Skin epidermis (tissue), 12 donors: ENCODE results near the gene VASP.

Experiments
- H3K27ac ChIP-seq, 21 experiments: fragments of 200-600 bp; sonication (generic) in 11 of 21; one replicate each; pipeline ENCODE4 v1.5.0; 2020; ENCODE audit warnings: mild to moderate bottlenecking in 3 of 21, inconsistent platforms in 2 of 21, moderate library complexity in 2 of 21
- H3K4me3 ChIP-seq, 7 experiments: fragments of 200-600 bp; sonication (generic) in 2 of 7; one replicate each; pipeline ENCODE4 v1.5.0; 2020; ENCODE audit warnings: inconsistent platforms in 2 of 7, mild to moderate bottlenecking in 2 of 7, moderate library complexity in 1 of 7

Gene VASP

DNA sequence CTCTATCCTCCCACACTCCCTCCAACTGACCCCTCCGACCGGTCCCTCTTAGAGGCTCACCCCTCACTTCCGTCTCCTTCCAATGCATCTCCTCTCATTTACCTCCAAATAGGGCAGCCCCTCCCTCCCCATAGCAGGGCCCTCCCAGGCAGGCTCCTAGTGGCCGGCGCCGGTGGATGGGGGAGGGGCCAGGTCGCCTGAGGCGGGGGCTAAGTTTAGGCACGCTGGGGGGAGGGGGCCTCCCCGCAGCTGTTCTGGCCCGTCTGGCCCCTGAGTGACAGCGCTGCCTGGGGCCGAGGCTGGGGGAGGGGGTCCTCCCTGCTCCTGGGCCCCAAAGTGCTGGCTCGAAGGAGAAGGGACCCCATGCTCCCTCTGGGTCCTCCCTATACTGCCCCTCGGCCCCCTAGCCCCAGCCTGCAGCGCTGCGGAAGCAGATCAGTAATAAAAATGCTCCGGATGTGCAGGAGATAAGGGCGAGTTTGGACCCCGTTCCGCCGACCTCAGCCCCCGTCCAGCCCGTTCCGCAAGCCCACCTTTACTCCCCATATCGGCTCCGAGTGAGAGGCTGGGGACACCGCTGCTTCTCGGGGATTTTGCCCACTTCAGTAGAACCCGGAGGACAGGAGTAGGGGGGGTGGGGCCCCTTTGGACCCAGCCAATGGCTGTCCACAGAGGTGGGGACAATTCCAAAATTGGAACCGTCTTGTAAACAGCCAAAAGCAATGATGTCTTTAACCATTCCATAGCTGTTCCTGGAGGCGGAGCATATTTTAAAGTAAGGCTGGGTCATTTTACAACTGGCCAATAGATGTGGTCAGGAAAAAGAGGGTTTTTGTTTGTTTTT is 14.4 kb upstream of the VASP start:
- peak overlapping the region in 6 of 21 experiments; percentile 22 to 68 (median 50) for H3K27ac ChIP-seq
- H3K4me3 ChIP-seq = peak overlapping the region; percentile 27 to 40 (median 31)

DNA sequence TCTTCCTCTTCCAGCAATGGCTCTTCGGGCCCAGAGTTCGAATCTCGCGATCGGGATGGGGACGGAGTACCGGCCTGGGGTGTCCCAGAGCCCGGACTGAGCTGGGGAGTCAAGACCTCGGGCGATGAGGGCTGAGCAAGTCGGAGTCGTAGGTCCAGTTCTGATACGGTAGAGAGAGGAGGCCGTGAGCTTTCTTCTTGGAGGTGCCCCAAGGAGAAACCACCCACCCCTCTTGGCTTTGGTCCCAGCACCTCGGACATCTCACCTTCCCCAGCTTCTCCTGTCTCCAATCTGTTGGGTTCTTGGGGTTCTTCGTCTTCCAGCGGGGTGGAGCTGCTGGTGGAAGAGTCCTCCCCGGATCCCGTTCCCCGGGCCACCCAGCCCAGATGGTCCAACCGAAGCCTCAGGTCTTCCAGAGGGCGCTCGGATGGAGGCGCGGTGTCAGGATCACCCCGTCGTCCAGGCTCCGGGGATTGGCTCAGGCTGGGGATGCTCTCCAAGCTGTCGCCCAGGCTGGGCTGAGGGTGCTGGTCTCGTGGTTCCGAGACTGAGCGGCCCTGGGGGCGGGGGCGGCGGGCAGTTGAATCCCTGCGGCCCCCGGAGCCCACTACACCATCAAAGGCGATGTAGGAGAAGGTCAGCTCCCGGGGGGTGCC is 12.9 kb upstream of the VASP start:
- no peak overlapping the region for H3K27ac ChIP-seq
- H3K4me3 ChIP-seq = no peak overlapping the region

GRCh38 chr19:45495178-45495577 is 12.1 kb upstream of the VASP start:
- Histone ChIP-seq H3K4me3 (no peak overlapping the region), H3K27ac (no peak overlapping the region)

DNA sequence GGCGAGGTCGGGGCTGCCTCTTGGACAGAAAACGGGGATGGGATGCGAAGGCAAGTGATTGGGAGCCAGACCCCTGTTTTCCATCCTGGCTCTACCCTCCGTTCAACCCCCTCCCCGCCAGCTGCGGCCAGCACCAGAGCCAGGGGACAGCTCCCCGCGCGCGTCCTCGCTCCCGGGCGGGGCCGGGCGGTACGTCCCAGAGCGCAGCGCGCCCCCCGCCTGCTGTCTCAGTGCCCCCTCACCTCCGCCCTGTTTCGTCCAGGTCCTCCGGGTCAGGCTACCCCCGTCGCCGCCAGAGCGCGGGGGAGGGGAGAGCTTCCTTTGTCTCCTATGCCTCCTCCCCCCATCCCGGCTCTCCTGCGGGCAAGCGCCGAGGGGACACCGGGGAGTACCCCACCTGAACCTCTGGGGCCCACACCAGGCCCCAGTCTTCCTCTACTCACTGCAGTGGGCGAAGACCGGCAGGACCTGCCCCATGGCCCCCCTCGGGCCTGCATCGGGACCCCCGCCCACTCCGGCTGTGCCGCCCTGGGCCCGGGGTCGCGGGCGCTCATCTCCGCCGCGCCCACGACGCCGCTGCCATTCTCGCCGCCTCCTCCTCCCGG is 10.8 kb upstream of the VASP start:
- Histone ChIP-seq H3K4me3 (peak overlapping the region; percentile 48 to 71 (median 67)), H3K27ac (peak overlapping the region in 5 of 21 experiments; percentile 10 to 74 (median 52))

DNA sequence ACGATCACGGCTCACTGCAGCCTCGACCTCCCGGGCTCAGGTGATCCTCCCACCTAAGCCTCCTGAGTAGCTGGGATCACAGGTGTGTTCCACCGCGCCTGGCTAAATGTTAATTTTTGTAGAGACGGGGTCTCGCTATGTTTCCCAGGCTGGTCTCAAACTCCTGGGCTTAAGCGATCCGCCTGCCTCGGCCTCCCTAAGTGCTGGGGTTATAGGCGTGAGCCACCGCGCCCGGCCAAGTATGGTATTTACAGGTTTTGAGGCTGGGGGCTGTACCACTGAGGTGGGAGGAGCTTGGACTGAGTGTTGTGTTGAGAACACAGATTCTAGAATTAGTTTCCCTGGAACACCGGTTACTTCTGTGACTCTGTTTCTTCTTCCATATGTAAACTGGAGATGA is 9.5 kb upstream of the VASP start:
- Histone ChIP-seq H3K27ac (peak overlapping the region in 1 of 21 experiments; percentile 54), H3K4me3 (no peak overlapping the region)

DNA sequence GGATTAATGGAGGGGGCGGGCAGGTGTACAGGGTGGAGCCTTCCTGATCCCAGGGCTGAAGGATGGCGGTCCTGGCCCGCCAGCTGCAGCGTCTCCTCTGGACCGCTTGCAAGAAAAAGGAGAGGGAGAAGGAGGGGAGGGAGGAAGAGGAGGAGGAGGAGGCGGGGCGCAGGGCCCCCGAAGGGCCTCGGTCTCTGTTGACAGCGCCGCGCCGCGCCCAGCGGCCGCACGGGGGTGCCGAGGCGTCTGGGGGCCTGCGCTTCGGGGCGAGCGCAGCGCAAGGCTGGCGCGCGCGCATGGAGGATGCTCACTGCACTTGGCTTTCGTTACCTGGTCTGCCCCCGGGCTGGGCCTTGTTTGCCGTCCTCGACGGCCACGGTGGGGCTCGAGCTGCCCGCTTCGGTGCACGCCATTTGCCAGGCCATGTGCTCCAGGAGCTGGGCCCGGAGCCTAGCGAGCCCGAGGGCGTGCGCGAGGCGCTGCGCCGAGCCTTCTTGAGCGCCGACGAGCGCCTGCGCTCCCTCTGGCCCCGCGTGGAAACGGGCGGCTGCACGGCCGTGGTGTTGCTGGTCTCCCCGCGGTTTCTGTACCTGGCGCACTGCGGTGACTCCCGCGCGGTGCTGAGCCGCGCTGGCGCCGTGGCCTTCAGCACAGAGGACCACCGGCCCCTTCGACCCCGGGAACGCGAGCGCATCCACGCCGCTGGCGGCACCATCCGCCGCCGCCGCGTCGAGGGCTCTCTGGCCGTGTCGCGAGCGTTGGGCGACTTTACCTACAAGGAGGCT is 8.7 kb upstream of the VASP start, which contains the start of gene PPM1N:
TSS of gene PPM1N (plus strand) at position 33 of the 785 bp plus-strand sequence. CDS start at position 63, 30 bp downstream.
- Histone ChIP-seq H3K4me3 (peak within 1 kb of the TSS; percentile 15 to 71 (median 59)), H3K27ac (peak within 1 kb of the TSS in 8 of 21 experiments; percentile 11 to 69 (median 46))

GRCh38 chr19:45499196-45500180 is 7.8 kb upstream of the VASP start:
- H3K4me3 ChIP-seq = peak overlapping the region in 6 of 7 experiments; percentile 14 to 36 (median 22)
- peak overlapping the region in 8 of 21 experiments; percentile 11 to 69 (median 29) for H3K27ac ChIP-seq

- peak overlapping the region in 2 of 21 experiments; percentile 36 to 55 for H3K27ac ChIP-seq
- no peak overlapping the region for H3K4me3 ChIP-seq
Measured at GRCh38 chr19:45500918-45501729, 6.2 kb upstream of the VASP start.

- Histone ChIP-seq H3K27ac (peak overlapping the region in 3 of 21 experiments; percentile 23 to 55 (median 36)), H3K4me3 (no peak overlapping the region)
Measured at GRCh38 chr19:45501730-45502014, 5.6 kb upstream of the VASP start.

DNA sequence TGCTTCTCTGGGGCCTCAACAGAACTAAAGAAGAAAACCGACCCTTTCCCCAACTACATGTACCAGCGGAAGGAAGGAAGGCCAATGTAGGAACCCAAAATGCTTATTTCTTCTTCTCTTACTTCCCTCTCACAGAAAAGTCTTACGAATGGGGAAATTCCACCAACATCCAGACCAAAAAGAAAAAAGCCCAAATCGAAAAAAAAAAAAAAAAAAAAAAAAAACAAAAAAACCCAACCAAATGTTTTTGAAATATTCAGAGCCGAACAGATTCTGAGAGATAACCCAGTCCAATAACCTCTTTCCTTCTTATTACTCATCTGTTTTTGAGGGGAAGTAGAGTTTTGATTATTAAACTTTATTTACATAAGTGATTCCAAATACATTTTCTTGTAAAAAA is 5.2 kb upstream of the VASP start:
- Histone ChIP-seq H3K27ac (peak overlapping the region in 5 of 21 experiments; percentile 5 to 74 (median 23)), H3K4me3 (no peak overlapping the region)

DNA sequence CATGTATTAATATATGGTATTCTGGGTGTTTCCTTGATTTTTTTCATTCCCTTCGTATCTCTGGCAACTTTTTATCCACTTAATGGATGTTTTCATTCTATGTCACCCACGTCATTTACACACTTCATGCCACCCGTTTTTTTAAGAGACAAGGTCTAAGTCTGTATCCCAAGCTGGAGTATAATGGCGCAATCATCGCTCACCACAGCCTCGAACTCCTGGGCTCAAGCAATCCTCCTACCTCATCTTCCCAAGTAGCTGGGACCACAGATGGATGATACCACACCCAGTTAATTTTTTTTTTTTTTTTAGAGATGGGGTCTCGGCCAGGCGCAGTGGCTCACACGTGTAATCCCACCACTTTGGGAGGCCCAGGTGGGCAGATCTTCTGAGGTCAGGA is 3.4 kb upstream of the VASP start:
- Histone ChIP-seq H3K4me3 (no peak overlapping the region), H3K27ac (no peak overlapping the region)

DNA sequence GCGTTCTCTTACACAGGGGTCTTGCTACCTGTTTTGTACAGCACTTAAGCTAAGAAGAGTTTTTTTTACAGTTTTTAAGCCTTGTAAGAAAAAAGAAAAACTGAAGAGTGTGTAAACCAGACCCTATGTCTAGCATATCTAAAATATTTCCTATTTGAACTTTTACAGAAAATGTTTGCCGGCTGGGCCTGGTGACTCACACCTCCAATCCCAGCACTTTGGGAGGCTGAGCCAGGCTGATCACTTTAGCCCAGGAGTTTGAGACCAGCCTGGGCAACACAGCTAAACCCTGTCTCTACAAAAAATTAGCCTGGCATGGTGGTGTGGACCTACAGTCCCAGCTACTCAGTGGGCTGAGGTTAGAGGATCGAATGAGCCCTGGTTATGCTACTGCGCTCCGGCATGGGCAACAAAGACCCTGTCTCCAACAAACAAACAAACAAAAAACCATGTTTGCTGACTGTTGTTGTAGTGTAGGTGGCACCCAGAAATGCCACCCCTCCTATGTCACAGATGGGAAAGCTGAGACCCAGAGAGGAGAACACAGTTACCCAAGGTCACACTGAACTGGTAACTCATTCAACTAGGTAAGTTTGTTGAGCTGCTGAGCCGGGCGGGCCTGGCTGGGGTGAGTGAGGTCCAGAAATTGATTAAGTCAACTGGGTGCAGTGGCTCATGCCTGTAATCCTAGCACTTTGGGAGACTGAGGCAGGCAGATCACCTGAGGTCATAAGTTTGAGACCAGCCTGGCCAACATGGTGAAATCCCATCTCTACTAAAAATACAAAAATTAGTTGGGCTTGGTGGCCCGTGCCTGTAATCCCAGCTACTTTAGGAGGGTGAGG is 1.9 kb upstream of the VASP start:
- Histone ChIP-seq H3K4me3 (no peak overlapping the region), H3K27ac (peak overlapping the region in 15 of 21 experiments; percentile 21 to 100 (median 94))

DNA sequence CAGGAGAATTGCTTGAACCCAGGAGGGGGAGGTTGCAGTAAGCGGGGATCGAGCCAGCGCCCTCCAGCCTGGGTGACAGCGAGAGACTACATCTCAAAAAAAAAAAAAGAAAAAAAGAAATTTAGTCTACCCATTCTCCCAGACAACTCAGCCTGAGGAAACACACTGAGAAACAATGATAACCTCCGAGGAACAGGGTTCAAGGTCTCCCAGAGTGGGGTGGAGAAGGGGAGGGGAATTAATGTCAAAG is 1.4 kb upstream of the VASP start:
- peak overlapping the region in 20 of 21 experiments; percentile 75 to 100 (median 94) for H3K27ac ChIP-seq
- H3K4me3 ChIP-seq = peak overlapping the region; percentile 80 to 98 (median 95)

DNA sequence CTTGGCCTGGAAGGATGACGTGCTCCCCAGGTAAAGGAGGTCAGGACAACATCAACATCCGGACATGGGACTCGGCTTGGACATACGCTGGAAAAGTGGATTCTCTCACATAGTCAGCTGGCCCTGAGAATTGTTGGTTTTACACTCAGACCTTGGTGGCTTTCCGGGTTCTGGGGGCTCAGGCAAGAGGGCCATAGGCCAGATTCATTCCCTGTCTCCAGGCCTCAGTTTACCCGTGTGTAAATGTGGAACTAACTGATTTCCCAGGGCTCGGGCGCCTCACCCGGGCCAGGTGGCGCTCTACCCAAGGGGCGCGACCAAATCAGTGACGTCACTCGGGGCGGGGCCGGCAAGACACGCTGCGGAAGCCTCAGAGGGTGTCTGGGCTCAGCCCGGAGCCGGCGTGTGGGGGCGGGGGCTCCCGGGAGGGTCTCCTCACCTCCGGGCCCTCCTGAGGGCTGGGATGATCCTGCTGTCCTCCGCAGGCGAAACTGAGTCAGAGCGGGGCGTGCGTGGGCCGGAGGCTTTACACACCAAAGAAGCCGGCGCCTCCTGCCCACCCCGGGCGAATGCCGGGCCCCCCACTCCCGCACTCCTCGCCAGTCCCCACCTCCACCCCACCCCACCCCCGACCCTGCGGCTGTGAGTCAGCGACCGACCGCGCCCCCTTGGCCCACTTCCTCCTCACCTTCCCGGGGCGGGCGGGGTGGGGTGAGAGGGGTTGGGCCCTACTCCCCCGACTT is 862 bp upstream of the VASP start:
- Histone ChIP-seq H3K27ac (peak overlapping the region; percentile 42 to 100 (median 94)), H3K4me3 (peak overlapping the region; percentile 80 to 98 (median 95))

DNA sequence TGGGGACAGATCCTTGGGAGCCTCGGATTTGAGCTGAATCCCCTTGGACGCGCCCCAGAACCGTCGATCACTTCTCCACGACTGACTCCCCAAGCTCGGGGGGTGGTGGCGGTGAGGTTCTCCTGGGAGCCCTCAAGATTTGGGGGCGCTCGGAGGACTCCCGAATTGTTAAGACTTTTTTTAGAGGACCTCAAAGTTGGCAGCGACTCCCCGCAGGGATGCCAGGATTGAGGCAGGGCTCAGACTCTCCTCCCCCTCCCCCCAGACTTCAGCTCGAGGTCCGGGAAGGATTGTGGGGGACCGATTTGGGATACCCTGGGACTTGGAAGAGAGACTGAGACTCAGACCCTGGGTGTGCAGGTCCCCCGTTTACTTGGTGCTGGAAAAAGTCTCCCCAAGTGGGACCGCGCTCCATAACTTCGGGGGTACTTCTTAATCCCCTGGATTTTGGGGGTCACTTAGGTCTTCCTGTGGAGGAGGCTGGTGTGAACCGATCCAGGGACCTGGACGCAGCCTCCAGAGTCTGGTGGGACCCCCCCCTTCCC is 665 bp downstream of the VASP start:
- Histone ChIP-seq H3K4me3 (peak overlapping the region; percentile 80 to 98 (median 95)), H3K27ac (peak overlapping the region; percentile 36 to 100 (median 94))

GRCh38 chr19:45508417-45508860 is 1.2 kb downstream of the VASP start:
- Histone ChIP-seq H3K4me3 (peak overlapping the region; percentile 80 to 98 (median 95)), H3K27ac (peak overlapping the region; percentile 34 to 100 (median 94))
